ENCODE results near the gene SLC19A1. TPM values are rescaled to one million over a fixed set of nuclear protein-coding genes. Genes with fewer than 3 reads are reported as not detected.

SLC19A1 gene
- polyA plus RNA-seq, 1 of the 3 experiments (the other 2 are of a cell fraction): 15.0 TPM

DNA sequence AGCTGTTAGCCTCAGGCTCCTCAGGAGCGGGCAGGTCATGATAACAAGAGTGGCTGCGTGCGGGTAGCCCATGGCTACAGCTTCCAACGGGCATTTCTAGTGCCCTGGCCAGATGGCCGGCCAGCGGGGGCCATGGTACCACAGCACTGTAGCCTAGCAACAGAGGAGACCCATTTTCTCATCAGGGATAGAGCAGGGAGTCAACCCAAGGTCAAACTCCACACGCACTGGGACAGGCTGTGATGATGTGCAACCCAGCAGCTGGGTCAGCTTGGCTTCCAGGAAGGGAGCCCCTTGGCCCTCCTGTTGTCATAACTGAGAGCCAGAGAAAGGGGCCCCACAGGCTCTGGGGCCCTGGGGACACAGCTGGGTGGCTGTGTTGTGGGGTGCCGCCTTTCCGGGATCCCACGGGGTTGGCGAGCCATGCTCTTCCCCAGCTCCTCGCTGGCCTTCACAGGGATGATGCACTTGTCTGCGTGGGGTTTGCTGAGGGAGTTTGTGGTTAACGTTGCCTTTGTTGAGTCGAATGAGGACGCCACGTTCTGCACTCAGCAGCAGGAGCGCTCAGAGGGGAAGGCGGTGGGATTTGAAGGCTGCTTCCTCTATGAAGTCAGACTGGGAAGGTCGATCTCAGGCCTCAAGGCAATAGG, 91.0 kb downstream of the SLC19A1 start:
- H3K4me3 ChIP-seq (ENCODE audit: low read depth in 2 of 2, low read length in 1 of 2): no peak overlapping the region
- CTCF ChIA-PET: interaction anchor here (0.6 to 1.7 kb wide), 7 partner anchors 9 to 314 kb away, joined by 3 to 6 read pairs (median 4); no protein-coding TSS in a partner anchor
- H3K27ac ChIP-seq (ENCODE audit: low read depth in 2 of 2, low read length in 1 of 2): no peak overlapping the region
- H3K36me3 ChIP-seq (replicated peaks in 1 of 2; ENCODE audit: control insufficient read depth in 1 of 2, insufficient read depth in 2 of 2, low read length in 1 of 2): peaks cover 3 to 9% of the 10 kb centered on the region in 2 experiments
- H2AFZ ChIP-seq (ENCODE audit: low read depth): no peak overlapping the region
- POLR2A ChIA-PET: no interaction called here
- H3K27me3 ChIP-seq (ENCODE audit: insufficient read depth): no peaks in the 10 kb centered on the region
- no peaks in the 10 kb centered on the region for H3K9me2 ChIP-seq
- no peaks in the 10 kb centered on the region for H3K9me3 ChIP-seq
- peaks cover 0 to 17% of the 10 kb centered on the region in 2 experiments; a peak in 1 of 4 replicates for H3K4me1 ChIP-seq (ENCODE audit: control insufficient read depth in 1 of 2, insufficient read depth in 2 of 2, low read depth in 1 of 2, low read length in 1 of 2)
- 91% methylated on average over 17 of the region's 20 CpGs for WGBS (ENCODE audit: low lambda C conversion rate)
- peaks cover 18% of the 10 kb centered on the region for H3F3A ChIP-seq (replicated peaks; ENCODE audit: insufficient read depth)
- no peak overlapping the region for H3K9ac ChIP-seq
- no peak for TF ChIP-seq GATA2 (CRISPR knock-in tag; IDR thresholded peaks at IDR 0.05)
- TF ChIP-seq NRF1 (IDR thresholded peaks at IDR 0.05; ENCODE audit: low read depth, low read length): no peak
- TF ChIP-seq EZH2phosphoT487 (IDR thresholded peaks at IDR 0.05; ENCODE audit: borderline replicate concordance, low read depth): no peak
- TF ChIP-seq, protein P1, sequence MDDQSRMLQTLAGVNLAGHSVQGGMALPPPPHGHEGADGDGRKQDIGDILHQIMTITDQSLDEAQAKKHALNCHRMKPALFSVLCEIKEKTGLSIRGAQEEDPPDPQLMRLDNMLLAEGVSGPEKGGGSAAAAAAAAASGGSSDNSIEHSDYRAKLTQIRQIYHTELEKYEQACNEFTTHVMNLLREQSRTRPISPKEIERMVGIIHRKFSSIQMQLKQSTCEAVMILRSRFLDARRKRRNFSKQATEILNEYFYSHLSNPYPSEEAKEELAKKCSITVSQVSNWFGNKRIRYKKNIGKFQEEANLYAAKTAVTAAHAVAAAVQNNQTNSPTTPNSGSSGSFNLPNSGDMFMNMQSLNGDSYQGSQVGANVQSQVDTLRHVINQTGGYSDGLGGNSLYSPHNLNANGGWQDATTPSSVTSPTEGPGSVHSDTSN (IDR thresholded peaks at IDR 0.05): no peak
- no peak for TF ChIP-seq JUND (IDR thresholded peaks at IDR 0.05)
- TF ChIP-seq, protein P2, sequence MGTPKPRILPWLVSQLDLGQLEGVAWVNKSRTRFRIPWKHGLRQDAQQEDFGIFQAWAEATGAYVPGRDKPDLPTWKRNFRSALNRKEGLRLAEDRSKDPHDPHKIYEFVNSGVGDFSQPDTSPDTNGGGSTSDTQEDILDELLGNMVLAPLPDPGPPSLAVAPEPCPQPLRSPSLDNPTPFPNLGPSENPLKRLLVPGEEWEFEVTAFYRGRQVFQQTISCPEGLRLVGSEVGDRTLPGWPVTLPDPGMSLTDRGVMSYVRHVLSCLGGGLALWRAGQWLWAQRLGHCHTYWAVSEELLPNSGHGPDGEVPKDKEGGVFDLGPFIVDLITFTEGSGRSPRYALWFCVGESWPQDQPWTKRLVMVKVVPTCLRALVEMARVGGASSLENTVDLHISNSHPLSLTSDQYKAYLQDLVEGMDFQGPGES (IDR thresholded peaks at IDR 0.05; ENCODE audit: low read depth, low read length): no peak
- no peak for TF ChIP-seq POLR2AphosphoS5 (IDR thresholded peaks at IDR 0.05; ENCODE audit: low read depth, low read length)
- no peak for TF ChIP-seq GABPA (IDR thresholded peaks at IDR 0.05; ENCODE audit: low read depth)
- no peak for TF ChIP-seq RFX5 (IDR thresholded peaks at IDR 0.05; ENCODE audit: low read length)
- no peak for TF ChIP-seq FOXJ3 (CRISPR knock-in tag; IDR thresholded peaks at IDR 0.05)
- no peak for TF ChIP-seq MXI1 (IDR thresholded peaks at IDR 0.05; ENCODE audit: low read depth, low read length)
- no peak for DNase-seq
- peaks cover 73% of the 10 kb centered on the region for H3K79me2 ChIP-seq (ENCODE audit: insufficient read depth)
- H3K4me2 ChIP-seq: no peak overlapping the region
- H4K20me1 ChIP-seq (ENCODE audit: insufficient read depth): peaks cover 77% of the 10 kb centered on the region

DNA sequence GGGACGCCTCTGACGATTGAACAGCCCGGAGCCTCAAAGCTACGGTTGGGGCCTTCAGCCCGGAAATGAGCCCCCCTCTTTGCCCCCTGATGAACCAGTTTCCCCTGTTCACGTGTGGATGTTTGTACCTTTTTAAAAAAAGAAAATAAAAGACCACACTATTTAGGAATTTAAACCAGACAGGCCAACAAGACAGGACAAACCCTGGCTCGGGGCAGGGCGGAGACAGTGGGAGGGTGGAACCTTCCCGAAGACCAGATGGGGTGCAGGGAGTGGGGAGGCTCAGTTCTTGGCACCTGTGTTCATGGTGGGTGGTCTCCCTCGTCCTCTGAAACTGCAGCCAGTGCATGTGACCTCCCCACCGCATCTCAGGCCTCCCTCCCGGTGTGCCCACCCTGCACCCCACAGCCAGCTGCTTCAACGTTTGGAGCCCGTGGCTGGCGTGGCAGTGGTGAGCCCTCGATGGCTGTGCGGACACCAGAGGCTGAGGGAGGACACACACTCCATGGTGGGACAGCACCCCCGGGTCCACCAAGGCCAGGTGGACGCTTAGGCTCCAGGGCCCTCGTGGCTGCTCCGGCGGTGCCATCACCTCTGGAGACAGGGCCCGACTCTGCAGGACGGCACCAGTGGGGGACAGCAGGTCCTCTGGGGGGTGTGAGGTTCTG, 91.7 kb downstream of the SLC19A1 start:
- ChIA-PET POLR2A (no interaction called here), CTCF (interaction anchor here (0.6 to 2.0 kb wide), 9 partner anchors 10 to 314 kb away, joined by 3 to 9 read pairs (median 4); no protein-coding TSS in a partner anchor)
- no peak overlapping the region for H3K4me2 ChIP-seq
- H3K4me3 ChIP-seq (ENCODE audit: low read depth in 2 of 2, low read length in 1 of 2): no peak overlapping the region
- peaks cover 0 to 17% of the 10 kb centered on the region in 2 experiments; a peak in 1 of 4 replicates for H3K4me1 ChIP-seq (ENCODE audit: control insufficient read depth in 1 of 2, insufficient read depth in 2 of 2, low read depth in 1 of 2, low read length in 1 of 2)
- H3K27ac ChIP-seq (ENCODE audit: low read depth in 2 of 2, low read length in 1 of 2): no peak overlapping the region
- 91% methylated on average over 9 of the region's 24 CpGs for WGBS (ENCODE audit: low lambda C conversion rate)
- H3K9ac ChIP-seq: no peak overlapping the region
- H3F3A ChIP-seq (replicated peaks; ENCODE audit: insufficient read depth): peaks cover 18% of the 10 kb centered on the region
- H3K79me2 ChIP-seq (ENCODE audit: insufficient read depth): peaks cover 76% of the 10 kb centered on the region
- H2AFZ ChIP-seq (ENCODE audit: low read depth): no peak overlapping the region
- TF ChIP-seq FOXJ3 (CRISPR knock-in tag; IDR thresholded peaks at IDR 0.05) (no peak), CHD2 (IDR thresholded peaks at IDR 0.05; ENCODE audit: low read length, partially characterized antibody) (no peak), MXI1 (IDR thresholded peaks at IDR 0.05; ENCODE audit: low read depth, low read length) (no peak), RAD21 (IDR thresholded peaks at IDR 0.05; ENCODE audit: low read length) (no peak), YY1 (IDR thresholded peaks at IDR 0.05; ENCODE audit: low read depth) (no peak), RFX5 (IDR thresholded peaks at IDR 0.05; ENCODE audit: low read length) (no peak), RCOR1 (IDR thresholded peaks at IDR 0.05; ENCODE audit: low read length) (no peak), NRF1 (IDR thresholded peaks at IDR 0.05; ENCODE audit: low read depth, low read length) (no peak)
- TF ChIP-seq, protein P3, sequence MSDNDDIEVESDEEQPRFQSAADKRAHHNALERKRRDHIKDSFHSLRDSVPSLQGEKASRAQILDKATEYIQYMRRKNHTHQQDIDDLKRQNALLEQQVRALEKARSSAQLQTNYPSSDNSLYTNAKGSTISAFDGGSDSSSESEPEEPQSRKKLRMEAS (IDR thresholded peaks at IDR 0.05; ENCODE audit: low read depth): no peak
- H3K9me3 ChIP-seq: no peaks in the 10 kb centered on the region
- no peaks in the 10 kb centered on the region for H3K27me3 ChIP-seq (ENCODE audit: insufficient read depth)
- peaks cover 3 to 16% of the 10 kb centered on the region in 2 experiments for H3K36me3 ChIP-seq (replicated peaks in 1 of 2; ENCODE audit: control insufficient read depth in 1 of 2, insufficient read depth in 2 of 2, low read length in 1 of 2)
- peaks cover 74% of the 10 kb centered on the region for H4K20me1 ChIP-seq (ENCODE audit: insufficient read depth)
- no peaks in the 10 kb centered on the region for H3K9me2 ChIP-seq
- DNase-seq: no peak

Measured in SK-N-SH (cell line).